ENCODE data around the gene KIF16B. TPM values are rescaled to one million over a fixed set of nuclear protein-coding genes. Genes with fewer than 3 reads are reported as not detected.

KIF16B gene
- total RNA-seq, 1 experiment from 2014 or later: 16.6 TPM

GRCh38 chr20:16581241-16581640 is 8.0 kb upstream of the KIF16B start:
- no peaks in the 10 kb centered on the region for H3K9me3 ChIP-seq (ENCODE audit: control insufficient read depth, insufficient read depth, low read depth, low read length)
- ChIA-PET POLR2A (no interaction called here), CTCF (no interaction called here)
- no peaks in the 10 kb centered on the region; the same call in 1 of the 2 replicates for H3K4me1 ChIP-seq (ENCODE audit: control insufficient read depth, insufficient read depth, low read length)
- TF ChIP-seq POLR2AphosphoS5 (IDR thresholded peaks at IDR 0.05; ENCODE audit: low read depth, low read length): no peak
- TF ChIP-seq SIN3A (IDR thresholded peaks at IDR 0.05; ENCODE audit: borderline replicate concordance, insufficient read depth, low read depth, low read length): no peak
- no peak for TF ChIP-seq CTCF (IDR thresholded peaks at IDR 0.05)
- TF ChIP-seq REST (IDR thresholded peaks at IDR 0.05; ENCODE audit: insufficient read depth in 1 of 2, low read depth in 2 of 2, low read length in 1 of 2): no peak
- TF ChIP-seq TCF7L2 (IDR thresholded peaks at IDR 0.05; ENCODE audit: low read depth, low read length): no peak
- in situ Hi-C loops (cut with HindIII; ENCODE audit: low pct_unique_long_range_greater_than_20kb, low sequenced_read_pairs) (no loop called here), intact Hi-C loops (cut with micrococcal nuclease; ENCODE audit: unreplicated experiment) (no loop called here)
- DNase-seq (ENCODE audit: low read depth, low spot score): no peak
- ATAC-seq: no peak
- no peak overlapping the region for H3K27ac ChIP-seq (ENCODE audit: low read length)
- no peaks in the 10 kb centered on the region for H3K36me3 ChIP-seq (ENCODE audit: control insufficient read depth, insufficient read depth, low read length)
- BruUV-seq (replicated peaks): no TSS peak
- peaks cover 5% of the 10 kb centered on the region; the same call in 1 of the 2 replicates for H3K27me3 ChIP-seq (ENCODE audit: control insufficient read depth, insufficient read depth, low read length)
- H3K4me3 ChIP-seq (ENCODE audit: low read depth in 2 of 2, low read length in 2 of 2): no peak overlapping the region

- H3K4me3 ChIP-seq (ENCODE audit: low read depth in 2 of 2, low read length in 2 of 2): no peak overlapping the region
- ChIA-PET POLR2A (no interaction called here), CTCF (no interaction called here)
- ATAC-seq (no peak), DNase-seq (ENCODE audit: low read depth, low spot score) (no peak)
- intact Hi-C loops (cut with micrococcal nuclease; ENCODE audit: unreplicated experiment): no loop called here
- H3K27me3 ChIP-seq (ENCODE audit: control insufficient read depth, insufficient read depth, low read length): peaks cover 5% of the 10 kb centered on the region; the same call in 1 of the 2 replicates
- no TSS peak for BruUV-seq (replicated peaks)
- H3K9me3 ChIP-seq (ENCODE audit: control insufficient read depth, insufficient read depth, low read depth, low read length): no peaks in the 10 kb centered on the region
- H3K36me3 ChIP-seq (ENCODE audit: control insufficient read depth, insufficient read depth, low read length): no peaks in the 10 kb centered on the region
- in situ Hi-C loops (cut with HindIII; ENCODE audit: low pct_unique_long_range_greater_than_20kb, low sequenced_read_pairs): no loop called here
- TF ChIP-seq SIN3A (IDR thresholded peaks at IDR 0.05; ENCODE audit: borderline replicate concordance, insufficient read depth, low read depth, low read length) (no peak), REST (IDR thresholded peaks at IDR 0.05; ENCODE audit: insufficient read depth in 1 of 2, low read depth in 2 of 2, low read length in 1 of 2) (no peak), TCF7L2 (IDR thresholded peaks at IDR 0.05; ENCODE audit: low read depth, low read length) (no peak), CTCF (IDR thresholded peaks at IDR 0.05) (no peak), POLR2AphosphoS5 (IDR thresholded peaks at IDR 0.05; ENCODE audit: low read depth, low read length) (no peak)
- H3K27ac ChIP-seq (ENCODE audit: low read length): no peak overlapping the region
- no peaks in the 10 kb centered on the region; the same call in 1 of the 2 replicates for H3K4me1 ChIP-seq (ENCODE audit: control insufficient read depth, insufficient read depth, low read length)
Measured at GRCh38 chr20:16580620-16581019, 7.4 kb upstream of the KIF16B start.
